HG03095 (cell line): ENCODE measurements around the gene BBS9.
"Not testable (repeated sequence)": the region's sequence is repeated elsewhere in the genome, so short reads cannot be mapped to it uniquely, and the experiment has no call there.

Experiments used
- ATAC-seq: cut with Tn5 transposase; IDR thresholded peaks from one replicate; pipeline ENCODE4 v1.9.1; 2021; ENCODE audit warnings: moderate library complexity; ENCODE audit not compliant: unreplicated experiment

Gene BBS9

DNA sequence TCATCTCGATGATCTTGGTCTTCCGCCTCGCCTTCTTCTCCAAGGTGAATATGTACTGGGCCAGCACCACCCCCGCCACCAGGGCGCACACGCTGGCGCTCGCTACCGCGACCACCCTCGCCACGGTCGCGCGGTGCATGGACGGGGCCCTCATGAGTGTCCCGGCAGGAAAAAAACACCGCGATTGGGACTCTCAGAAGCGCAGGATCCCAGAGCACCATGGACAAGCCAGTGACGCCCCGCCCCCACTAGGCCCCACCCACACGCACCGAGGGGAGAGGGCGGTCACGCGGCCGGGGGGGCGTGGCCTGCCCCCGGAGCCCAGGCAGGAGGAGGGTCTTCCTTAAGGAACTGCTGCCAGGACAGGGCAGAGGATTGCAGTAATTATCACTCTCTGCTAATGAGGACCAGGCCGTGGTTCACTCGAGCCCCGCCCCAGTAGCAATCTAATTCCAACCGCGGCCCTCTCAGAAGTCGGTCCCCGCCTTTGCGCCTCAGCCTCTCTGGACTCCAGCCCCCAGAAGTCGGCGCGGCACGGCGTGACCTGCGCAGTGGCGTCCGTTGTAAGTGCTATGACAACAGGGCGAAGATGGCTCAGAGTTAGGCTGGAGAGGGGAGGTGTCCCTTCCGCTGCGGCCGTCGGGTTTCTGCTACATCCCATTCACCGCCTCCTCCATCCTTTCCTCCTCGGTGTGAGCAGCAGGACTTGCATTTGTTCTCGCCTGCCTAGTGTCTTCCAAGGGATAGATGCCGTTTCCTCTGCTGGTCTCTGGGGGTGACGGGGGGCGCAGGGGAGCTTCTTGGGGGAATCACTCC is at the start of gene BBS9:
Gene BBS9 (plus strand): TSS at position 575 of the 816 bp plus-strand sequence. CDS start 16,689 bp downstream, outside the sequence.
- peak; percentile 100 for ATAC-seq

- no peak for ATAC-seq
Measured at GRCh38 chr7:33079763-33080690, 49.3 kb upstream of the BBS9 start.

GRCh38 chr7:33087356-33087755 is 42.0 kb upstream of the BBS9 start:
- no peak for ATAC-seq

DNA sequence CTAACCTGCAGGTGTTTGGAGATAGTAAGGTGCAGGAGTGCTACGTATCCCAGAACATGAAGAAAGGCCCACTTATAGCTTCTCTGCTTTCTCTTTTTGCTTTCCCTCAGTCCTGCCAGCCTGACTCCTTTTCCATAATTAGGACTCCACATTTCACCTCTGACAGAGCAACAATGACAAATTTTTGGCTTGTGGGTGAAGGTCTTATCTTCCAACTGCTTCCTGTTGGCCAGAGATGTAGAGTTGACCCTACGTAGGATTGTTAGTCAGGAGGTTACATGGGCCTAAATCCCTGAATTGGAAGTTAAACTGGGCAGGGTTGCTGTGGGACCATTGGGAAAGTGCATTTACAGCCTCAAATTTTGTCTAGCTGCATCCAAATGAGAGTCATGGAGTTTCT is 41.5 kb upstream of the BBS9 start:
- ATAC-seq, result no peak

GRCh38 chr7:33089142-33089541 is 40.2 kb upstream of the BBS9 start:
- no peak for ATAC-seq

DNA sequence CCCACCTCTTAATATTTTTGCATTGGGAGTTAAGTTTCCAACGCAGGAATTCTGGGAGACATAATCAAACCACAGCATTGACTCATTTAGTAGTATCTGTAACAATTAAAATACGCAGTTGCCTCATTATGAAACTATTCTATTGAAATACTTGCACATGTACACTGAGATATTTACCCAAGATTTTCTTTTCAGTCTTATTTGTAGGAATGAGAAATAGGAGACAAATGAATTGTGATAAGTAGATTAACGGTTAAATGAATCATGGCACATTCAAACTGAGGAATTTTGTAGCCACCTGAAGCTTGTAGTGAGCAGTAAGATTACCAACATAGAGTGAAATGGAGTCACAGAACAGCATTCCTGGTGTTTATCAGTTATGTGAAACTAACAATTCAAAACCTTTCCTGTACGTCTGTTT is 38.2 kb upstream of the BBS9 start:
- ATAC-seq, result no peak

GRCh38 chr7:33091641-33092191 is 37.6 kb upstream of the BBS9 start:
- no peak for ATAC-seq

DNA sequence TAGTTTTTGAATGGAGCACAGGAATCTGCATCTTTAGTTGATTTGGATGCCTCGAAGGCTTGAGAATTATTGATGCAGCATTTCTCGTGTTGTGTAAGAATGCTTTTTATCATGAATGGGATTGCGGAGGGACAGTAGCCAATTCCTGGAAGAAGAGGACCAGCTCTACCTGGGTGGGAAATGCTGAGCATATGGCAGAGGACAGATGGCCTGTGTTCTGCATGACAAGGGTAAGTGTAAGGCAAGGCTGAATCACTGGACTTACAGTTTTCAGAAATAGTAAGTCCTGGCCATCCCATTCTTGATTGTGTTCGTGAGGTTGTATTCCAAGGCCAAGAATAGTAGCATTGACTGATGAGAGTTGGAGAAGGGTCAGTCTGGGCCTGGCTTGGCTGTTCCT is 36.1 kb upstream of the BBS9 start:
- no peak for ATAC-seq

DNA sequence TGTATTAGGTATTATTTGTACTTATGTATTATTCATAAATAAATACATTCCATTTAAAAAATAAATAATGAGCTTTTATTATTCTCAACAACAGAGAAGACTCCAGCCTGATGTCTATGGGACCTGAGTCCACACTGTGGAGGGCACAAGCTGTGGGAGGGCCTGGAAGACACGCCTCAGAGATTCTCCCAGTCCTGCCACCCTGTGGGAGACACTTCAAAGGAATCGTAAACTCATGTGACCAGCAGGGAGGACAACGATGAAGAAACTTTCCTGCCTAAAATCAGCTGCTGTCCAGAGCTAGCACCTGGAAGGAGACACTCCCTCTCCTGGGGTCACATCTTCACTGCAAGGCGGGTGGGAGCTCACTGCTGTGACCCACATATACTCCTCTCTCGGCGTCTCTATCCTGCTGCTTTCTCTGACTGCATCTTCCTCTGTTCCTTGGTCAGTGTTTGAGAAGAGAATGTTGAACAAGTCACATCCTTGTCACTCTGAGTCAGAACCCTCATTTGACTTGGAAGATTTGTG is 34.6 kb upstream of the BBS9 start:
- ATAC-seq, result not testable (repeated sequence)

DNA sequence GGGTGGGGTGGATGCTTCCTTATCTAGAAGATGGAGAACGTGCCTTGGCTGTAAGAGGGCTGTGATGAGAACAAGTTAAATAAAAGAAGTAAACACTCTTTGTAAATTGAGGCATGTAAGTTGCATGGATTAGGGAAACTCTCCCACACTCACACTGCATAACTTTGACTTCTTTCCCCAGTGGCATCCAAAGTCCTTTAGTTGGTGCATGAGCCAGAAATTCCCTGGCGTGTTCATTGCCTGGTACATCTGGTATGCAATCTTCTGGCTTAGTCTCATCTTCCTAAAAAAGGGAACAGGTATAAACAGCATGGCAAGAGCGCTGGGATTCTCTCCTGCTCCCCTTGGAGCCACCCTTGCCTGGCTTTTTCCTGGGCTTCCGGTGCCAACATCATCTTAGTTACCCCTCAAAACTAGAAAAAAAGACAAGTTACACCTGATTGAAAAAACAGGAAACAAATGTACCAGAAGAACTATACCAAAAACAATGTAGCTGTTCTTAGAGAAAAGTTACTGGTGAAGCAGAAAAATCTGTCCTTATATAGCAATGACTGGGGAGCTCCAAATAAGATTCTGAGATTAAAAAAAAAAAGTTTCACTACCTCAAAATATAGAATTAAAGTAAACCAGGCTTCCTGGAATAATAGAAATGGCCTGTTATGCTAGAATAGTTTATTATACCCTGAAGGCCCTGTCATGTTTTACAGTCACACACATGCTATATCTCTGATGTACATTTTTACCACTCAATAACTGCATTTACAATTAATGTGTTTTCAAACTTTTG is 30.0 kb upstream of the BBS9 start:
- no peak for ATAC-seq

- no peak for ATAC-seq
Measured at GRCh38 chr7:33100770-33101169, 28.6 kb upstream of the BBS9 start.

GRCh38 chr7:33101906-33102305 is 27.5 kb upstream of the BBS9 start:
- ATAC-seq, result no peak

DNA sequence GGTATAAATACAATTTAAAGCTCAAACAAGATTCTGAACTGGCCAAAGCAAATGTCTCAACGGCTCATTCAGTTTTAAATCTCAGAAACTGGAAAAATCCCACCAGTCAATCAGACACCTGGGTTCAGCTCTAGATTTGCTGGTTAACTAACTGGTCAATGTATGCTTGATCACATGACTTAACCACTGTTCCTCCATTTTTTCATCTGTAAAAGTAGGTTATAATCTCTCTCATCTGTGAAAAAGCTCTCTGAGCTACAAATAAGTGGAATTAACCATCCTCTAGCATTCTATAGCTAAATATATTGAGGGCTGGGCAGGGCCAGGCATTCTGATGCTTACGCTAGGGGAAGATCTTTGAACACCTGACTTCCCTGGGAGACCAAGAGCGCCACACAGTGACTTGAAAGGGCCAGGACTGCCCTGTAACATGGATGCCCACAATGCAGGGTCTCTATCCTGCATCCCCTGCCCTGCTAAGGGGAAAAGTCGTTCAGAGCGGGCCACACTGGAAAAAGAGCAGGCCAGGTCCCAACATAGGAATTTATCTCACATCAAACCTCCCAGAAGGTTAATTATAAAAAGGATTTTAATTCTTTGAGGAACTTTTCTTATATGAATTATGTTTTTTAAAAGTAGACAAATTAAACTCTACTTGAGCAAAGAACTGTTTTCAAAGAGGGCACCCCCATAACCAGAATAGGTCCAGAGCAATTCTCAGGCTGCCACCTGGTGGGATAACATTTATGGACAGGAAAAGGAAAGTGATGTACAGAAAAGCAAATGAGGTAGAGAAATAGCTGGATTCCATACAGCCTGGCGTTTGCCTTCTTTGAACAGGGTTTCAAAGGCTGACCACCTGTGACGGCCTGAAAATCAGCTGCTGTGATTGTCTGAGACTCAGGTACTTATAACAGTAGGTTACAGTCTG is 22.0 kb upstream of the BBS9 start:
- peak; percentile 38 for ATAC-seq

DNA sequence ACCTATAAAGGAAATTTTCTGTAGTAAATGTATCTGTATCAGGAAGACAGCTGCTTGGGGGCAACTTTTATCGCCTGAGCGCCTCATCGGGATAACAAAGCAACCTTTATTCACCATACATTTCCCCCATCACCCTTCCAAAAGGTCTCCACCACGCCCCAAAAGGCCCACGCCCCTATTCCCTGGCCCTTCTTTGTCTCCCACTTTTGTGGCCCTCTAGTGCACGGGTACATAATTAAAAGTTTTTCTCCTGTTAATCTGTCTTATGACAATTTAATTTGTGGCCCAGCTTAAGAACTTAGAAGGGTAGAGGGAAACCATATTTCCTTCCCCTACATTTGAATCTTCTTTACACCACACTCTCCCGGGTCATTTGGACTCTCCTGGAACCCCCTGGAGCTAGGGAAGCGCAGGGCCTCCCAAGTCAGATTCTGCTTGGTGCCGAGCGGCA is 20.8 kb upstream of the BBS9 start:
- no peak for ATAC-seq

DNA sequence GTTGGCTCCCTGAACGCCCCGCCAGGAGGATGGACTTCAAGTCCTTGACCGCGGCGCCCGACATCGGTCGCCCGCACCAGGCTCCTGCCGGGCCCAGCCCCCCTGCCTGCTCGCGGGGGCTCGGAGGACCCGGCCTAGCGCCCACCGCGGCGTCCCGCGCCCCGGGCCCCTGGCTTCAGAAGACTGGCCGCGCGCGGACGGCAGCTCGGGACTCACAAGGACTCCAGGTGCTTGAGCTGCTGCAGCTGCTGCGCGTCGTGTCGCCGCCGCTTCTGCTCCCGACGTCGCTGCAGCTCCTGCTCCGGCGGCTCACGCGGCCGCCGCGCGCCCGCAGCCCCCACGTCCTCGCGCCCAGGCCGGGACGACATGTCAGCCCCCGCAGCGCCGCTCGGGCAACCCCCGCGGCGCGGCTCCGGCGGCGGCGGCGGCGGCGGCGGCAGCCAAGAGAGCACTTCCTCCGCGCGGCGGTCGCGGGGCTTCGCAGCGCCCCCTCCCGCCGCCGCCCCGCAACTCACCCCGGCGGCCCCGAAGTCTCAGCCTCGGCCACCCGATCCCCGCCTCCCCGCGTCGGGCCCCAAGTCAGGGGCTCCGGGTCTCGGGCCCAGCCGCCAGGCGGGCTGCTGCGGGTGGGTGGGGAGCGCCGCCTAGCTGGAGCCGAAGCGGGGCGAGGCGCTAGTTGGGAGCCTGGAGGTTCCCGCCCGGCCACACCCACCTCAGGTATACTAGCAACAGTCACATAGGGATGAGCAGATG is 20.2 kb upstream of the BBS9 start, which contains the start of gene RP9:
Gene RP9 (minus strand): TSS at position 400 of the 753 bp plus-strand sequence. CDS start 32 bp downstream, at position 368.
- peak; percentile 88 for ATAC-seq

DNA sequence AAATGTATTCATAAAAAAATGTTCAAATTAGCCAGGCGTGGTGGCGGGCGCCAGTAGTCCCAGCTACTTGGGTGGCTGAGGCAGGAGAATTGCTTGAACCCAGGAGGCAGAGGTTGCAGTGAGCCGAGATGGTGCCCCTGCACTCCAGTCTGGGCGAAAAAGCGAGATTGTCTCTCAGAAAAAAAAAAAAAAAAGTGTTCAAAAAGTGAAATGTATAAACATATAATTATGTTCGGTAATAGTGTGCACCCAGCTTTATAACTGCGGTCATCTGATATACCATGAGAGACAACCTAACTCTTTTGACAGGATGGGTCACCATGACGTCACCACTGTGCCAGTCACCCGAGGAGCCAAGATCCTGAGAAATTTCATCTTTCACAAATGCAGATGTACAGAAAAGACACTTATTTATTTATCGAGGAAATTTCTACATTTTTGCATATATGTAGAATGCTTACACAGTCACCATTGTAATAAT is 19.6 kb upstream of the BBS9 start:
- ATAC-seq, result no peak

DNA sequence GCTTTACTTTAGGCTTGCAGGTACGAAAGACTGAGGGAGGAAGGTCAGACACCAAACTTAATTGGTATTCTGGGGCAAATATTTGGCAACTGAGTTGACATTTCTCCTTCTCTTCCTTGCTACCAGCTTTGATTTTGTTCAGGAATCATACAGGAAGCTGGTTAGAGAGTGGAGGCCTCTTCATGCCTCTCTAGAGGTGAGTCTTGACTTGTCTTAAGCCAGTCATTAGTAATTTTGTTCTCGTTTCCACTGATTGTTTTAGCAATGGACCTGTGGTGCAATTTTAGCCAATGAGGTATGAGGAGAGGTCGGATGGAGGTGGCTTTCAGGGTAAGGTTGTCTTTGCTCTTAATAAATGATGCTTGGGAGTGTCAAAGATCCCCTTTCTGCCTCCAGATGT is 17.8 kb upstream of the BBS9 start:
- no peak for ATAC-seq

- ATAC-seq, result no peak
Measured at GRCh38 chr7:33114976-33115375, 14.4 kb upstream of the BBS9 start.
